Activated naive CD4-positive, alpha-beta T cell treated with anti-CD3 and anti-CD28 coated beads for 36 hours (primary cell): ENCODE measurements around the gene PRPF40B. TPM values are rescaled to one million over a fixed set of nuclear protein-coding genes. Genes with fewer than 3 reads are reported as not detected.

Source experiments
- CTCF ChIA-PET: fragments of 350-600 bp; sonication (Branson Sonifier 250); formaldehyde crosslinking; loops from one replicate; lab custom pipeline; 2021; ENCODE audit warnings: antibody characterized with exemption; lab: Charles Lee
- DNase-seq: peaks from one replicate; pipeline ENCODE4 v3.0.0-alpha.2; 2020
- H3K27ac Mint-ChIP-seq: one replicate; pipeline ENCODE4 v1.8.0; 2021; ENCODE audit warnings: mild to moderate bottlenecking, mixed read lengths
- H3K27me3 Mint-ChIP-seq: one replicate; pipeline ENCODE4 v1.8.0; 2021; ENCODE audit warnings: low read depth, mixed read lengths
- H3K36me3 Mint-ChIP-seq: one replicate; pipeline ENCODE4 v1.8.0; 2021; ENCODE audit warnings: low read depth, mixed read lengths
- H3K4me1 Mint-ChIP-seq: one replicate; pipeline ENCODE4 v1.8.0; 2021; ENCODE audit warnings: low read depth, mixed read lengths
- H3K4me3 Mint-ChIP-seq: one replicate; pipeline ENCODE4 v1.8.0; 2021; ENCODE audit warnings: mild to moderate bottlenecking, moderate library complexity, mixed read lengths
- H3K9me3 Mint-ChIP-seq: one replicate; pipeline ENCODE4 v1.8.0; 2021; ENCODE audit warnings: mixed read lengths
- intact Hi-C: fragments of 100-400 bp; cut with micrococcal nuclease; formaldehyde crosslinking; loops from one replicate; pipeline ENCODE4 v1.15.1; 2023
- total RNA-seq, 2 experiments: library from RNA; stranded (reverse); gene quantifications; one replicate each; pipeline ENCODE4 v1.2.3, GENCODE V29; 2021

PRPF40B gene
- total RNA-seq, 2 experiments from 2014 or later = 7.2 to 7.7 TPM

DNA sequence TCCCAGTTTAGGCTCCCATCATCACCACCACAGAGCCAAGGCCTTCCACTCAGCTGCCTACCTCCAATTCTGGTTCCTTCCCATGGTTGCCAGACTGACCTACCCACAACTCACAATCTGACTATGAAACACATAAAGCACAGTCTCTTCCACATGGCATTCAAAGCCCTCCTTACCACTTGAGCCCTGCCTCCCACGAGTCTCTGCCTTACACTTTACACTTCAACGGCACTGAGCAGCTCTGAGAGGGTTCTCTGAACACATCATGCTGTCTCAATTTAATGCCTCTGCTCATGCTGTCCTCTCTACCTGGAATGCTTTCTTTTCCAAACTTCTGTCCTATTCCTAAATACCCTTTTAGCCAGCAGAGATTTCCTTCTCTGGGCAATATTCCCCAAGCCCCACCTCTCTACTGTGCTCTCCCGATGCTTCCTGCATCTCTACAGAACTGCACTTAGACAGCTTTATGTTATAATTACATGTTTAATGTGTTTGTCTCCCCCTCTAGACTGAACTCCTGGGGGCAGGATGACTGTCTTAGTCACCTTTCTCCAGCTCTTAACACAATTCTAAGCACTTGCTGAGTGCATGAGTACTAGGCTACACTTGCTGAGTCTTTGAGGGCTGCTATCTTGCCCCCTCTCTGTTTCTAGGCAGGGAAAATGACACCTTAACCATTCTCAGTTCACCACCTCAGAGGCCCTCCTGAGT, 60.4 kb downstream of the PRPF40B start:
- Mint-ChIP-seq H3K4me1 (peaks cover 44% of the 10 kb centered on the region), H3K9me3 (no peaks in the 10 kb centered on the region), H3K36me3 (peaks cover 3% of the 10 kb centered on the region), H3K27me3 (no peaks in the 10 kb centered on the region), H3K27ac (no peak overlapping the region), H3K4me3 (no peak overlapping the region)
- intact Hi-C loops = no loop called here
- CTCF ChIA-PET = interaction anchor here (0.6 to 1.4 kb wide), 4 partner anchors 20 to 39 kb away, joined by 3 to 5 read pairs (median 3); no protein-coding TSS in a partner anchor
- no peak for DNase-seq

DNA sequence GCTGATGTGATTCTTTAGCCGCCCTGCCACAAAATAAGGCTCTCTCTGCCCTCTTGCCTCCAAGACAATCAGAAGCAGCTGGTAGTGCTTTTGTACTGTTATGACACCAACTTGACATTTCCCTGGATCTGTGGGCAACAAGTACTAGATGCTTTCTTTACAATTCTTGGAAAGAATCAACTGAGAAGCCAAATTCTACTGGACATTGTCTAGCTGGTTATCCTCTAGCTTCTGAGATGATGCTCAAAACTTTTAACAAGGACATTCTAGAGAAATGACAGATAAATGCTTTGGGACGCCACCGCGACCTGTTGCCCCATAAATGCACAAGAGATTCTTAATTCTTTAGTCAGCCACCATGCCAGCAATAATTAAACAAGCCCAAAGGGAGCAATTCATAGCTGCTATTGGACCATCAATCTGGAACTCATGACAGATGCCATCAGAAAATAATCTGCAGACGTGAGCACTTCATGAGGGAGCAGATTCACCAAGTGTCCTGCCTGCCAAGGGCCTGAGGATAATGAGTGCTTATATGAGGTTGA, 61.0 kb downstream of the PRPF40B start:
- intact Hi-C loops = no loop called here
- no peak overlapping the region for H3K4me3 Mint-ChIP-seq

DNA sequence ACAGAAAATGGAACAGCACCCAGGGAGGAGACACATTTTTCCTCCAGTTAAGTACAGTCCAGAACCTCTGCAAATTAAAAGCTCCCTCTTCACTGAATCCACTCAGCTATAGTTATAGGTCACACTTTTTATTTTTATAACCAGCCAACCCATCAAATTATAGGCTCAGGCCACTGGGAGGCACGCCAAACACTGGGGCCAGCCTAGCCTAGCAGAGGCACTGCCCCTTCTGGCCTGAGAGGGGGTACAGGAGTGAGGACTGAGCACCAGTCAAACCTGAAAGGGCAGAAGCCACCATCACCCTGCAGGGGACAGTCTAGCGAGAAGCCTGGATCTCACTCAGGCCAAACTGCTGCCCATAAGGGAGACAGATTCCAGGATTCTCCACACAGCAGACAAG, 64.6 kb downstream of the PRPF40B start:
- no peaks in the 10 kb centered on the region for H3K27me3 Mint-ChIP-seq
- CTCF ChIA-PET = interaction anchor here (0.6 to 3.2 kb wide), 5 partner anchors 8 to 52 kb away, joined by 3 to 12 read pairs (median 3); no protein-coding TSS in a partner anchor
- H3K9me3 Mint-ChIP-seq = no peaks in the 10 kb centered on the region

More for the DNA sequence above, 61.0 kb downstream of the PRPF40B start:
- Mint-ChIP-seq H3K4me1 (peaks cover 46% of the 10 kb centered on the region), H3K27me3 (no peaks in the 10 kb centered on the region), H3K9me3 (no peaks in the 10 kb centered on the region), H3K27ac (no peak overlapping the region), H3K36me3 (peaks cover 3% of the 10 kb centered on the region)
- CTCF ChIA-PET = interaction anchor here (0.8 kb wide), 2 partner anchors 20 to 21 kb away, joined by 3 read pairs; no protein-coding TSS in a partner anchor
- DNase-seq = no peak

DNA sequence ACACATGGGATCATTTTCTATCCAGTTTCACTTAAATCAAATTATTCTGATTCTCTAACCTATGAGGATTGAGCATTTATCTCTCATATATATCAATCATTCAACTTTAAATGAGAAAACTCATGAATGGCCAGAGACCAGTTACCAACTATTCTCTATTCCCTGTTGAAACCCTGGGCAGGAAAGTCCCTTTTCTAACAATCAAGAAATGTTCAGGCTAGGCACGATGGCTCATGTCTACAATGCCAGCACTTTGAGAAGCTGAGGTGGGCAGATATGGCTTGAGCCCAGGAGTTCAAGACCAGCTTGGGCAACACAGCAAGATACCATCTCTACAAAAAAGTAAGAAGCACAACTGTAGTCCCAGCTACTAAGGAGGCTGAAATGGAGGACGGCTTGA, 65.9 kb downstream of the PRPF40B start:
- CTCF ChIA-PET = interaction anchor here (0.7 to 3.2 kb wide), 5 partner anchors 10 to 45 kb away, joined by 3 to 12 read pairs (median 4); no protein-coding TSS in a partner anchor
- DNase-seq = no peak
- no peaks in the 10 kb centered on the region for H3K27me3 Mint-ChIP-seq
- H3K36me3 Mint-ChIP-seq = peaks cover 3% of the 10 kb centered on the region
- peaks cover 44% of the 10 kb centered on the region for H3K4me1 Mint-ChIP-seq
- H3K27ac Mint-ChIP-seq = no peak overlapping the region
- H3K9me3 Mint-ChIP-seq = no peaks in the 10 kb centered on the region
- intact Hi-C loops = loop anchor here (1.0 kb wide), 1 partner anchor 10 kb away; no protein-coding TSS in a partner anchor
- H3K4me3 Mint-ChIP-seq = no peak overlapping the region

More for the DNA sequence above, 64.6 kb downstream of the PRPF40B start:
- H3K36me3 Mint-ChIP-seq = peaks cover 3% of the 10 kb centered on the region
- no peak overlapping the region for H3K27ac Mint-ChIP-seq
- intact Hi-C loops = no loop called here
- peaks cover 55% of the 10 kb centered on the region for H3K4me1 Mint-ChIP-seq
- no peak overlapping the region for H3K4me3 Mint-ChIP-seq
- no peak for DNase-seq

DNA sequence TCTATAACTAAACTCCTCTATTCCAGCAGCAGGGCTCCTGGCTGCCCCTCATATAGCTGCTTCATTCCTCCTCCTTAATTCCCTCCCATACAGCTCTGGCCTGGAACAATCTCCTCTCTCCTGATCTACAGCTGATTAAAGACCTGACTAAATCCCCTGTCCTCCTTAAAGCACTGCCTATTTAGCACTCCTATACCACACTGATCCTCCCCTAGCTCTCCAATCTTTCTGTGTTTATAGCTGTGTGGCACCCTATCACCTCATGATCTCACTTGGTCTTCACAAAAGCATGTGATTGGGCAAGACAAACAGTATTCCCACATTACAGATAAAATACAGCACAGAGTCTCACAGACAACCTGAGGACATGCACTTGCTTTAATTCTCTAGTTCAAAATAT, 66.4 kb downstream of the PRPF40B start:
- Mint-ChIP-seq H3K27ac (no peak overlapping the region), H3K36me3 (peaks cover 3% of the 10 kb centered on the region), H3K4me1 (peaks cover 39% of the 10 kb centered on the region), H3K4me3 (no peak overlapping the region), H3K9me3 (no peaks in the 10 kb centered on the region), H3K27me3 (no peaks in the 10 kb centered on the region)
- intact Hi-C loops = loop anchor here (1.0 kb wide), 1 partner anchor 10 kb away; no protein-coding TSS in a partner anchor
- CTCF ChIA-PET = interaction anchor here (0.6 to 3.2 kb wide), 7 partner anchors 11 to 46 kb away, joined by 3 to 12 read pairs (median 4); no protein-coding TSS in a partner anchor
- DNase-seq = no peak

DNA sequence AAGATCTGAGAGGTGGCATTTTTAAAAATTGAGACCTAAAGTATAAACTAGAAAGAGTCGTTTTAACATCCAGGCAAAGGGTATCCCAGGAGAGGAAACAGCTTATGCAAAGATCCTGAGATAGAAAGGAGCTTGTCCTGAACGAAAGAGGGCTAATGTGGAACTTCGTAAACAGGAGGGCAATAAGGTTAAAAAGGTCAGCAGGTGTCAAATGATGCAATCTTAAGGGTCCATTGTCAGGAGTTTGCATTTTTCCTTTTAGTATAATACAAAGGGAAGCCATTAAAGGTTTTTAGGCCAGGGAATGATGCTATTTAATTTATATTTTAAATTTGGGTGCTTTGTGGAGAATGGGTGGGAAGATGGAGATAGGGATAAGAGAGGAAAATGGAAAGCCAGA, 69.5 kb downstream of the PRPF40B start:
- Mint-ChIP-seq H3K4me3 (no peak overlapping the region), H3K36me3 (no peaks in the 10 kb centered on the region), H3K9me3 (no peaks in the 10 kb centered on the region), H3K27me3 (no peaks in the 10 kb centered on the region), H3K27ac (no peak overlapping the region), H3K4me1 (peaks cover 45% of the 10 kb centered on the region)
- CTCF ChIA-PET = interaction anchor here (0.6 to 1.9 kb wide), 2 partner anchors 11 to 486 kb away, joined by 4 to 6 read pairs; no protein-coding TSS in a partner anchor
- no peak for DNase-seq
- intact Hi-C loops = no loop called here

DNA sequence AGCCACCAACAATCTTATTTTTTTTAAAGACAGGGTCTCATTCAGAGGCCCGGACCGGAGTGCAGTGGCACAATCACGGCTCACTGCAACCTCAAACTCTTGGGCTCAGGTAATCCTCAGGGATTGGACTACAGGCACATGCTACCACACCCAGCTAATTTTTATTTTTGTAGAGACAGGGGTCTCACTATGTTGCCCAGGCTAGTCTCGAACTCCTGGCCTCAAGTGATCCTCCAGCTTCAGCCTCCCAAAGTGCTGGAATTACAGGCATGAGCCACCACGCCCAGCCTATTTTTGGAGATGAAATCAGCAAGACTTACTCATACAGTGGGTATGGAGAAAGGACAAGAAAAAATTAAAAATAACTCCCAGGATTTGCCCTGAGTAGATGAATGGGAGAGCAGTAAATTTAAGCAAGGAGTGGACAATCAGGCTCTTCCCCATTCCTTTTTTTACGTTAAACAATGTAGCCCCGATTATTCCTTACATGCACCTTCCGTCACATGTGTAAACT, 70.6 kb downstream of the PRPF40B start:
- Mint-ChIP-seq H3K4me3 (no peak overlapping the region), H3K36me3 (no peaks in the 10 kb centered on the region), H3K4me1 (peaks cover 50% of the 10 kb centered on the region), H3K9me3 (no peaks in the 10 kb centered on the region), H3K27me3 (no peaks in the 10 kb centered on the region), H3K27ac (no peak overlapping the region)
- CTCF ChIA-PET = interaction anchor here (1.9 kb wide), 1 partner anchor 9 kb away, joined by 6 read pairs; no protein-coding TSS in a partner anchor
- no peak for DNase-seq
- intact Hi-C loops = no loop called here

Other genes starting within 250 kb of the PRPF40B start
- gene KCNH3, start 84.5 kb upstream of the PRPF40B start, total RNA-seq = under 1 TPM; 0.57 to 0.91 TPM
- 10 to 100 TPM; 49.8 to 52.7 TPM for gene MCRS1, start 55.4 kb upstream of the PRPF40B start, total RNA-seq
- under 1 TPM in 1 of 2 experiments, not detected in 1; 0.12 TPM for gene FAM186B, start 17.9 kb upstream of the PRPF40B start, total RNA-seq
- gene FMNL3, start 83.8 kb downstream of the PRPF40B start, total RNA-seq = 10 to 100 TPM; 20.0 to 20.7 TPM
- 100 to 1,000 TPM; 466 to 498 TPM for gene TMBIM6, start 118.0 kb downstream of the PRPF40B start, total RNA-seq
- gene NCKAP5L, start 204.9 kb downstream of the PRPF40B start, total RNA-seq = 1 to 10 TPM; 2.8 TPM
- gene BCDIN3D, start 219.5 kb downstream of the PRPF40B start, total RNA-seq = 1 to 10 TPM; 2.4 to 4.1 TPM